COLO668 (cell line): ENCODE results near the gene ARCN1.

ENCODE experiments used
- DNase-seq: peaks from one replicate; lab custom pipeline; 2025; ENCODE audit not compliant: unreplicated experiment; lab: John Stamatoyannopoulos, UW

The ARCN1 gene

DNA sequence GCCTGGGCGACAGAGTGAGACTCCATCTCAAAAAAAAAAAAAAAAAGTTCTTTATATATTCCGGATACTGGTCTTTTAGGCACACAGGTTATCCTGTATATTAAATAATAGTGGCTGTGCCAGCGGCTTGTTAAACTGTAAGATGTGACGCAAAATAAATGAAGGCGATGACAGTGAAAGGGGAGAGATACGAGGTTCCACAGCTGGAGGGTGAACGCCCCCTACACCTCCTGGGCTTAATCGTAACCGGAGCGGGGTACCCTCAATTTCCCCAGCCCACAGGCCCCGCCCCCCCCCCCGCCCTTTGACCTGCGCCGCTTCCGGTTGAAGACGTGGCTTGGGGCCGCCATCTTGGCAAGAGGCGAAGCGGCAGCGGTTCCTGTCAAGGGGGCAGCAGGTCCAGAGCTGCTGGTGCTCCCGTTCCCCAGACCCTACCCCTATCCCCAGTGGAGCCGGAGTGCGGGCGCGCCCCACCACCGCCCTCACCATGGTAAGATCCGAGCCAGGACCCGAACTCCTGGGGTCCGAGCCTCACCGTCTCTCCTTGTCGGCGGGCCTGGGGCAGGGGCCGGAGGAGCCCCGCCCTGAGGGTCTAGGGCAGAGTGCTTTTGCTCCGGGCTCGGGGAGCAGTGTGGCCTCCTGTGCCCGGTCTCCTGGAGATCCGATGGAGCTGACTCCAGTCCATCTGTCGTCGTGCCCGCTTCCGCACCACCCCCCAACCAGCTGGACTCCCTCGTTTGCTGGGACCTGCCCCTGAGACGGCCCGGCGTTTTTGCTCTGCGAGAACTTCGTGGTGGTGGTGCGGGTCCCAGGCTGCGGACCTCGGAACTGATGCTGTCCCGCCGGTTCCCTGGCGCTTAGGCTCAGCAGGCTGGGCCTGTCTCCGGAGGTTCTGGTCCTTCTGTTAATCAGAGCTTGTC lies at the start of gene ARCN1:
ARCN1 (plus strand) TSS at position 349 of the 920 bp plus-strand sequence; CDS start at position 488, 139 bp downstream.
- peak; percentile 77 for DNase-seq

DNA sequence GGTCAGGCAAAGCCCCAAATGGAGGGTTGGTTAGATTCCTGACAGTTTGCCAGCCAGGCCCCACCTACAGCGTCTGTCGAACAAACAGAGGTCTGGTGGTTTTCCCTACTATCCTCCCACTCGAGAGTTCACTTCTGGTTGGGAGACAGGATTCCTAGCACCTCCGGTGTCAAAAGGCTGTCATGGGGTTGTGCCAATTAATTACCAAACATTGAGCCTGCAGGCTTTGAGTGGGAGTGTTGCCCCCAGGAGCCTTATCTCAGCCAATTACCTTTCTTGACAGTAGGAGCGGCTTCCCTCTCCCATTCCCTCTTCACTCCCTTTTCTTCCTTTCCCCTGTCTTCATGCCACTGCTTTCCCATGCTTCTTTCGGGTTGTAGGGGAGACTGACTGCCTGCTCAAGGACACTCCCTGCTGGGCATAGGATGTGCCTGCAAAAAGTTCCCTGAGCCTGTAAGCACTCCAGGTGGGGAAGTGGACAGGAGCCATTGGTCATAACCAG lies 49.6 kb upstream of the ARCN1 start:
- peak; percentile 8 for DNase-seq

DNA sequence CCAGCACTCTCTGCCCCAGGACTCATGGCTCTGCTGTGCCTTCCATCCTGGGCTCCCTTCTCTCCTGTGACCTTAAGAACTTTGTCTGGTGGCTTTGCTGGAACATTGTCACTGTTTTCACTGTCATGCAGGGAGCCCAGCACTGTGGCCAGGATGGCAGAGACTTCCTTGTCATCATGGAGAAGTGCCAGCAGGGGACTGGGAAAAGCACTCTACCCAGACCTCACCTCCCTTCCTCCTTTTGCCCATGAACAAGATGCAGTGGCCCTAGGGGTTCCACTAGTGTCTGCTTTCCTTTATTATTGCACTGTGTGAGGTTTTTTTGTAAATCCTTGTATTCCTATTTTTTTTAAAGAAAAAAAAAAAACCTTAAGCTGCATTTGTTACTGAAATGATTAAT lies 47.9 kb upstream of the ARCN1 start:
- DNase-seq, result no peak

DNA sequence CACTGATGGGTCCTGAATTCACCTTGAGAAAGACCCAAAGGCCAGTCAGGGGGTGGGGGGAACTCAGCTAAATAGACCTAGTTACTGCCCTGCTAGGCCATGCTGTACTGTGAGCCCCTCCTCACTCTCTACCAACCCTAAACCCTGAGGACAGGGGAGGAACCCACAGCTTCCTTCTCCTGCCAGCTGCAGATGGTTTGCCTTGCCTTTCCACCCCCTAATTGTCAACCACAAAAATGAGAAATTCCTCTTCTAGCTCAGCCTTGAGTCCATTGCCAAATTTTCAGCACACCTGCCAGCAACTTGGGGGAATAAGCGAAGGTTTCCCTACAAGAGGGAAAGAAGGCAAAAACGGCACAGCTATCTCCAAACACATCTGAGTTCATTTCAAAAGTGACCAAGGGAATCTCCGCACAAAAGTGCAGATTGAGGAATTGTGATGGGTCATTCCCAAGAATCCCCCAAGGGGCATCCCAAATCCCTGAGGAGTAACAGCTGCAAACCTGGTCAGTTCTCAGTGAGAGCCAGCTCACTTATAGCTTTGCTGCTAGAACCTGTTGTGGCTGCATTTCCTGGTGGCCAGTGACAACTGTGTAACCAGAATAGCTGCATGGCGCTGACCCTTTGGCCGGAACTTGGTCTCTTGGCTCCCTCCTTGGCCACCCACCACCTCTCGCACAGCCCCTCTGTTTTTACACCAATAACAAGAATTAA lies 47.3 kb upstream of the ARCN1 start:
- DNase-seq, result no peak

DNA sequence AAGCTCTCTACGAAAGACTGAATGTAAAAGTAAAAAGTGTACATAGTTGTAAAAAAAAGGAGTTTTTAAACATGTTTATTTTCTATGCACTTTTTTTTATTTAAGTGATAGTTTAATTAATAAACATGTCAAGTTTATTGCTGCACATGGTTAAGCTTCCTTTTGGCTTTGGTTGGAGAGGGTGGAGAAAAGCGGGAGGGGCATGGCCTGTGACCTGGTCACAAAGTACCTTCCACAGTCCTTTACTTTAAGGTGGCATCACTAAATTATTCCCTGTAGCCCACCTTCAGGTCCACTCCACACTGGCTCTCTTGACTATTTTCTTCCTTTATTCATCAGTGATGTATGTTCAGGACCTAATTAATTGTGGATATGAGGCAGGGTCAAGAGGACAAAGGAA lies 45.5 kb upstream of the ARCN1 start:
- no peak for DNase-seq

DNA sequence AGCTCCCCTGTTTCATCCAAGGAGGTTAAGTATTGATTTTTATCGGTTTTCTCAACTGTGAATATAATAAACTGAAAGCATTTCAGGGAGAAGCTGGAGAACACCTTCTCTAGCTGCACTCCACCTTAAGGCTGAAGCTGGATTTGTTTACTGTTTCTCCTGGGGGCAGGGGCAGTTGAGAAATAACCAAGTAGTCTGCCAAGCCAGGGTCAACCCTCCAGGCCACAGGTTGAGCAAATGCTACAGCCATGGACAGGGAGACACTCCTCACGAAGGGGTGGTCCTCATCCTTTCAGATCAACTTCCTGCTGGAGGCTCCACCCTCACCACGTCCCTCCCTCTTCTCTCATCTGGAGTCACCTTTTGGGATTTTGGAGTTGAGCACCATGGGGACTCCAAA lies 45.1 kb upstream of the ARCN1 start, which contains the start of gene TTC36:
TTC36 (plus strand) TSS at position 366 of the 400 bp plus-strand sequence; CDS start at position 387, 21 bp downstream.
- no peak for DNase-seq

DNA sequence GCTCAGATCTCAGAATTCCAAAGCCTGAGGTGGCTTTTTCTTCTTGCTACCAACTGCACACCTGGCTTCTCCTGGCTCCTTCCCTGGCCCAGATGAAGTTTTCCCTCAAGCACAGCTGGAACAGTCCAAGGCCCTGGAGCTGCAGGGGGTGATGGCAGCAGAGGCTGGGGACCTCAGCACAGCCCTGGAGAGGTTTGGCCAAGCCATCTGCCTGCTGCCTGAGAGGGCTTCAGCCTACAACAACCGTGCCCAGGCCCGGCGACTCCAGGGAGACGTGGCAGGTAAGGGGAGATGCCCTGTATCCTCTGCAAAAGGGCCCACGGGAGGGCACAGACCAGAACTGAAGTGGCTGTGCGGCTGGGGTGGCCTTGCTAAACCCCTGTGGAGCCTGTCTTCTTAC lies 43.7 kb upstream of the ARCN1 start:
- no peak for DNase-seq

DNA sequence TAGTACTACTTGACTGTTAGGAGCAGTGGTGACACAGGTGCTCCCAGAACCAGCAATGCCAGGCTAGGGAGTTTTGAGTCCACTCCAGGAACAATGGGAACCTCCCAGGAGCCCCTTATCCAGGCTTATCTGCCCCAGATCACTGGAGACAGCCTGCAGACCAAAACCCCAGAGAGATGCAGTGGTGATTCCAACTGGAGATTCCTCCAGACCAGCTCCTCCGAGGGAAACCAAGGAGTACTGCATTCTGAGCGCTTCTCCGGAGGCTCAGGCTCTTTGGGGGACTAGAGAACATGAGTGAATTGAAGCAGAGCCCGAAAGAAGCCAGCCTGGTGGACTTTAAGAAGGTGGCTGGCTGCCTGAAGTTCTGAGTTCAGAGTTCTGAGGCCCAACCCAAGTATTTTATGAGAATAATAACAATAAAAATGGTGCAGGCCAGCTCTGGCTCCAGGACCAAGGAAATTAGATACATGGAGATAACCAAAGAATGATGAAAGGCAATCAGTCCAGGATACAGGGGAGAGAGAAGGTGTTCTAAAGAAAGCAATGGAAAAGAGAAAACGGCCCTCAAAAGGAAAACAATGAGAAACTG lies 42.5 kb upstream of the ARCN1 start:
- no peak for DNase-seq

DNA sequence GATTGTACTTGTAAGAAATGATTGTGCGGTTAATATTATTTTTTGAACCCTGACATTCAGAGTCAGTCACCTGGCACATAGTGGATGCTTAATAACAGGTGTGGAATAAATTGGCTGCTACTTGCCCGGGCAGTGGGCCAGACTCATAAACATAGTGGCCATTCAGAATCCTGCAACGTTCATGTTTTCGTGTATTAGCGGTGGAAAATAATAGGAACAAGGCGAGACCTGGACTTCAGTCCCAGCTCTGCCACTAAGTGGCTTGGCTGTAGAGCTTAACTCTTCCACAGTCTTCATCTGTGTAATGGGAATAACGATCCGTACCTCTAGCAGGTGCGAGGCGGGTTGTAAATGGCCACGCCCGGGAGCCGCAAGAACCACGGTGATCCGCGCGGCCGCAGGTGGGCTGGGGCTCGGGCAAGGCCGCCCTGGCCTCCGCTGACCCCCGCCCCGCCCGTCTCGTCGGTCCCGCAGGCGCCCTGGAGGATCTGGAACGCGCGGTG lies 42.0 kb upstream of the ARCN1 start:
- DNase-seq, result peak; percentile 77

DNA sequence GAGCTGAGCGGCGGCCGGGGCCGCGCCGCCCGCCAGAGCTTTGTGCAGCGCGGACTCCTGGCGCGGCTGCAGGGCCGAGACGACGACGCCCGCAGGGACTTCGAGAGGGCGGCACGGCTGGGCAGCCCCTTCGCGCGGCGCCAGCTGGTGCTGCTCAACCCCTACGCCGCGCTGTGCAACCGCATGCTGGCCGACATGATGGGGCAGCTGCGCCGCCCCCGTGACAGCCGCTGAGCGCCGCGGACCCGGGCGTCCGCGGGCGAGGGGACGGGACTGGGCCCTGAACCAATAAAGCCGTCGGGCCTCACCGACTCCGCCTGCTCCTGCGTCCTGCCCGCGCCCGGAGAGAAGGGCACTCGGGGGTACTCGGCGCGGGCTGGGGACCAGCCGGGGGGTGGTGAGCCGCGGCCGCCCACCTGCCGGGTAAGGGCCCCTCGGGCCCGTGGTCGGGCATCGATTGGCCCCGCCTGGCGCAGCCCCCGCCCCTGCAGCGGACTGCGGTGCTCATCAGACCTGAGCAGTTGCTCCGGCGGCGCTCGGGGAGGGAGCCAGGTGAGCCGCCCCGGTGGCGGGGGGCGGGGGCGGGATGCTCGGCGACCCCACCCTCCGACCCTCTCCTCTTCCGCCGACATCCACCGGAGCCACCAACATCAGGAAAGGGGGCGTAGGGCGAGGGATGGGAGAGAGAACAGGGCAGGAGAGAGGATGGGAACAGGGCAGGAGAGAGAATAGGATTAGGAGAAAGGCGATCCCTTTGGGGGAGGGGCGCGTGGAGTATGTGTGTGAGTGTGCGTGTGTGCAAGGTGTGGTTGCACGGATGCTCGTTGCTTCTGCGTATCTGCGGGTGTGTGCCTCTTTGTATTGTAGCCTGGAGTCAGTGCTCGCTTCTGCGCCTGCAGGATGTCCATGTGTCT lies 41.3 kb upstream of the ARCN1 start, which contains the start of gene TMEM25:
TMEM25 (plus strand) TSS at position 510 of the 914 bp plus-strand sequence. CDS start 610 bp downstream, outside the sequence.
- DNase-seq, result peak; percentile 82

DNA sequence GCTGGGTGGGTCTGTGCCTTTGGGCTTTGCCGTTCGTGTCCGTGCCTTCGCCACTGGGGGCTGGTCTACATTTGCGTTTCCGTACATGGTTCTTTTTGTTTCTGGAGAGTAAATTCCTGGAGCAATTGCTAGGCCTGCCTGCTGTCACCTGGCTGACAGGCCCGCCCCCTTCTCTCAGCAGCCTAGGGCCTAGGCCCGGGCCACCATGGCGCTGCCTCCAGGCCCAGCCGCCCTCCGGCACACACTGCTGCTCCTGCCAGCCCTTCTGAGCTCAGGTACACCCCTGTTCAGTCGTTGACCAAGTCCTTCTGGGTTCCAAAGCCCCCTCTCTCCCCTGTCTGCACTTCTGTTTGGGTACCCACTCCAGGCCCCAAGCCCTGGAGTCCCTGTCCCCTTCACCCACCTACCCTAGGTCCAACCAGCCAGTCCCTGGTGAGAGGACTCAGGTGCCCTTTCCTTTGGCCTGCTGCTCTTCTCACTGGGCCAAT lies 40.6 kb upstream of the ARCN1 start:
- DNase-seq, result no peak

DNA sequence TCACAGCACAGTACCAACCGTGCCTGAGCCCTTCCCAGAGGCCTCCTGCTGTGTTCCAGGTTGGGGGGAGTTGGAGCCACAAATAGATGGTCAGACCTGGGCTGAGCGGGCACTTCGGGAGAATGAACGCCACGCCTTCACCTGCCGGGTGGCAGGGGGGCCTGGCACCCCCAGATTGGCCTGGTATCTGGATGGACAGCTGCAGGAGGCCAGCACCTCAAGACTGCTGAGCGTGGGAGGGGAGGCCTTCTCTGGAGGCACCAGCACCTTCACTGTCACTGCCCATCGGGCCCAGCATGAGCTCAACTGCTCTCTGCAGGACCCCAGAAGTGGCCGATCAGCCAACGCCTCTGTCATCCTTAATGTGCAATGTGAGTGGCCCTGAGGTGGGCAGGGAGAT lies 40.1 kb upstream of the ARCN1 start:
- no peak for DNase-seq

DNA sequence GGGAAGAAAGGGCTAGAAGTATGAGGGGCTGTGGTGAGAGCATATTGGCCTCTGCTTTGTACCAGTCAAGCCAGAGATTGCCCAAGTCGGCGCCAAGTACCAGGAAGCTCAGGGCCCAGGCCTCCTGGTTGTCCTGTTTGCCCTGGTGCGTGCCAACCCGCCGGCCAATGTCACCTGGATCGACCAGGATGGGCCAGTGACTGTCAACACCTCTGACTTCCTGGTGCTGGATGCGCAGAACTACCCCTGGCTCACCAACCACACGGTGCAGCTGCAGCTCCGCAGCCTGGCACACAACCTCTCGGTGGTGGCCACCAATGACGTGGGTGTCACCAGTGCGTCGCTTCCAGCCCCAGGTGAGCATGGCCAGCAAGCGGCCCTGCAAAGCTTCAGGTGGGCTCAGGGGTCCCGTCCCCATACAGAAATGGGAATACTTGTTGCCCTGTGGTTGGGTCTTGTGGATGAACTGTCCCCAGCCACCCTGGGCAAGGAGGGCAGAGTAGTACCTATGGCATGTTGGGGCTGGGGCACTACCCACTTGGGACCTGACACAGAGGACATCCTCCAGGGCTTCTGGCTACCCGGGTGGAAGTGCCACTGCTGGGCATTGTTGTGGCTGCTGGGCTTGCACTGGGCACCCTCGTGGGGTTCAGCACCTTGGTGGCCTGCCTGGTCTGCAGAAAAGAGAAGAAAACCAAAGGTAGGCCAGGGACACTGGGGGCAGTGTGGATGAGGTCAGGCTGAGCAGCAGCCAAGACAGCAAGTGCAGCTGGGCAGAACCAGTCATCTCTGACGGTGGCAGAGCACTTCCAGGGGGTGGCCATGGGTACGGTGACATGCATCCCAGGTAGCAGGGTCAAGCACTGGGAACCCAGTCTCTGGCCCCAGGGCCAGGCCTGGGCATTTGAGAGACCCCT lies 39.1 kb upstream of the ARCN1 start:
- DNase-seq, result no peak

DNA sequence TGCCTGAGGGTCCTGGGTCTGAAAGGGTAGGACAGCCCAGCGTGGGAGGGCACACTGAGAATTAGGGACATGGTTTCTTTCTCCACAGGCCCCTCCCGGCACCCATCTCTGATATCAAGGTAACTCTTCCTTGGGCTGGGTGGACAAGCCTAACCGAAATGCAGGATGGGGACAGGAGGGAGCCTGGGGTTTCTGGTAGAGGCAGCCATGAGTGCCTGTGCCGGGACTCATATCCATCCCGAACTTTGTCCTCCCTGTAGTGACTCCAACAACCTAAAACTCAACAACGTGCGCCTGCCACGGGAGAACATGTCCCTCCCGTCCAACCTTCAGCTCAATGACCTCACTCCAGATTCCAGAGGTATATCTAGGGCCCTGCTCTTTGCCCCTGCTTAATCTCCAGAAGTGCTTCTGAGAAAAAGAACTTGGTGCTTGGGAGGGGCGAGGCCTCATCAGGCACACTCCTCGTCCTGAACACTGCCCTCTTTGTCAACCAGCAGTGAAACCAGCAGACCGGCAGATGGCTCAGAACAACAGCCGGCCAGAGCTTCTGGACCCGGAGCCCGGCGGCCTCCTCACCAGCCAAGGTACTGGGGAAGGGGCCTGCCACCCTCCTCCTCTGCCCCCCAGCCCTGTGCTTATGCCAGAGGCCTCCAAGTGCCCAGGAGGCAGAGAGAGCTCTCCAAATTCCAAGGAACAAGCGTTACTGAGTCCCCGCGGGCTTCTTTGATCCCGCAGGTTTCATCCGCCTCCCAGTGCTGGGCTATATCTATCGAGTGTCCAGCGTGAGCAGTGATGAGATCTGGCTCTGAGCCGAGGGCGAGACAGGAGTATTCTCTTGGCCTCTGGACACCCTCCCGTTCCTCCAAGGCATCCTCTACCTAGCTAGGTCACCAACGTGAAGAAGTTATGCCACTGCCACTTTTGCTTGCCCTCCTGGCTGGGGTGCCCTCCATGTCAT lies 38.2 kb upstream of the ARCN1 start:
- DNase-seq, result no peak

DNA sequence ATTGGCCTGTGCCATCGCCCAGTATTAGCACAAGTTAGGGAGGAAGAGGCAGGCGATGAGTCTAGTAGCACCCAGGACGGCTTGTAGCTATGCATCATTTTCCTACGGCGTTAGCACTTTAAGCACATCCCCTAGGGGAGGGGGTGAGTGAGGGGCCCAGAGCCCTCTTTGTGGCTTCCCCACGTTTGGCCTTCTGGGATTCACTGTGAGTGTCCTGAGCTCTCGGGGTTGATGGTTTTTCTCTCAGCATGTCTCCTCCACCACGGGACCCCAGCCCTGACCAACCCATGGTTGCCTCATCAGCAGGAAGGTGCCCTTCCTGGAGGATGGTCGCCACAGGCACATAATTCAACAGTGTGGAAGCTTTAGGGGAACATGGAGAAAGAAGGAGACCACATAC lies 36.9 kb upstream of the ARCN1 start:
- DNase-seq, result no peak

DNA sequence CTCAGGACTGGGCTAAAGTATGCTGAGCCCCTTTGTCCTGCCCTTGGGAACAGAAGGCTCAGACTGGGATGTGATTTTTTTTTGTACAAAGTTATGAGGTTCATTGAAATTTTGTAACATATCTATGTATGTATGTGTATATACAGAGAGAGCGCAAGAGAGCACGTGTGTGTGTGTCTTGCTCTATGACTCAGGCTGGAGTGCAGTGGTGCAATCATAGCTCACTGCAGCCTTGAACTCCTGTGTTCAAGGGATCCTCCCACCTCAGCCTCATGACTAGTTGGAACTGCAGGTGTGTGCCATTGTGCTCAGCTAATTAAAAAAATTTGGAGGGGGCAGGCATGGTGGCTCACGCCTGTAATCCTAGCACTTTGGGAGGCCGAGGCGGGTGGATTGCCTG lies 35.5 kb upstream of the ARCN1 start:
- DNase-seq, result no peak

DNA sequence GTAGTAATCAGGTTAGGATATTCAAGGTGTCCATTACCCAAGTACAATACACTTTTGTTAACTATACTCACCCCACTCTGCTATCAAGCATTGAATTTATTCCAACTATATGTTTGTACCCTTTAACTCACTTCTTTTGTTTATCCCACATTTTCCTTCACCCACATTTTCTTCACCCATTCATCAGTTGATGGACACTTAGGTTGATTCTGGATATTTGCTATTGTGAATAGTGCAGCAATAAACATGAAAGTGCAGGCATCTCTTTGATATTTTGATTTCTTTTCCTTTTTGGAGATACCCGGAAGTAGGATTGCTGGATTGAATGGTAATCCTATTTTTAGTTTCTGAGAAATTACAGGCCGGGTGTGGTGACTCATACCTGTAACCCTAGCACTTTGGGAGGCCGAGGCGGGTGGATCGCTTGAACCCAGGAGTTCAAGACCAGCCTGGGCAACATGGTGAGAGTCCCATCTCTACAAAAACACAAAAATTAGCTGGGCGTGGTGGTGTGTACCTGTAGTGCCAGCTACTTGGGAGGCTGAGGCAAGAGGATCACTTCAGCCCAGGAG lies 34.7 kb upstream of the ARCN1 start:
- DNase-seq, result no peak
